Measurements from ENCODE around the gene C1GALT1. TPM values are rescaled to one million over a fixed set of nuclear protein-coding genes. Genes with fewer than 3 reads are reported as not detected.
A peak's percentile ranks its signal among the peaks of the same experiment; 100 is the strongest.

C1GALT1 gene
- total and polyA plus RNA-seq, 9 of the 15 experiments (the other 6 are each of a cell fraction or from before 2014, with no cell fraction given) = 5.0 to 33.2 (median 24.1) TPM

DNA sequence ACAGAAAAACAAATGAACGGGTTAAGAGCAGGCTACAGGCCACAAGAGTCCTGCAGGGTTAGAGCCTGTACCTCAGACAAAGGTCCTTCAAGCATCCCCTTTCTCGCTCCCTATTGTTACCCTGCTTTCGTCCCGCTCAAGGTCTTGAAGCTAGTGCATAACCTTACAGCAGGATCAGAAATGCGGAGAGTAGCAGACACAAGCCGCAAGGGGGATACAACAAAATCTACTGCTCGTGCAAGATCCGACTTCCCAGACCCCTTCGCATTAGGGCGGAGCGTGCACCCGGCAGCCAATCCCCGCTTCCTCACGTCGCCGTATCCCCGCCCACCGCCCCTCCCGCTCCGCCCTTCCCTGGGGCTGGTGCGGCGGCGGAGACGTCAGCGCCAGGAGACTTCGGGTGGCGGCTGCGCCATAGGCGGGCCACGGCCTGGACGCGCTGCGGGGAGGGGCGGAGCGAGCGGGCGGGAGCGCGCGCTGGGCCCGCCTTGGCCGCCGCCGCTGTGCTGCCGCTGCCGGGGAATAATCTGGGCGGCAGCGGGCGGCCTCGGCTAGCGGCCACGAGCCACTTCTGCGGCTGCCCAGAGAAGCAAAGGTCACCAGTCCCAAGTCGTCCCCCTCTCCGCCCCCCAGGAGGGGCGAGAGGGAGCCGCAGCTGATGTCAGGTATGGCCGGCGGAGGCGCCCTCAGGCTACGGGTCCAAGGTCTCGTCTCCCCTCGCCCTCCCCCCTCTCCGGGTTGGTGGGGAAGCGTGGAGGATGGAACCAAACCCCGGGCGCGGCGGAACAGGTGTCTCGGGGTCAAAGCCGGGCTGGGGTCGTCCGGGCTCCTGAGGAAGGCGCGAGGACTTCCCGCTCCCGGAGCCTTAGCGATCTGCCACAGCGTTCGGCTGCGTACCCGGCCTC is at the start of gene C1GALT1 (continued):
- TF ChIP-seq, protein P1, sequence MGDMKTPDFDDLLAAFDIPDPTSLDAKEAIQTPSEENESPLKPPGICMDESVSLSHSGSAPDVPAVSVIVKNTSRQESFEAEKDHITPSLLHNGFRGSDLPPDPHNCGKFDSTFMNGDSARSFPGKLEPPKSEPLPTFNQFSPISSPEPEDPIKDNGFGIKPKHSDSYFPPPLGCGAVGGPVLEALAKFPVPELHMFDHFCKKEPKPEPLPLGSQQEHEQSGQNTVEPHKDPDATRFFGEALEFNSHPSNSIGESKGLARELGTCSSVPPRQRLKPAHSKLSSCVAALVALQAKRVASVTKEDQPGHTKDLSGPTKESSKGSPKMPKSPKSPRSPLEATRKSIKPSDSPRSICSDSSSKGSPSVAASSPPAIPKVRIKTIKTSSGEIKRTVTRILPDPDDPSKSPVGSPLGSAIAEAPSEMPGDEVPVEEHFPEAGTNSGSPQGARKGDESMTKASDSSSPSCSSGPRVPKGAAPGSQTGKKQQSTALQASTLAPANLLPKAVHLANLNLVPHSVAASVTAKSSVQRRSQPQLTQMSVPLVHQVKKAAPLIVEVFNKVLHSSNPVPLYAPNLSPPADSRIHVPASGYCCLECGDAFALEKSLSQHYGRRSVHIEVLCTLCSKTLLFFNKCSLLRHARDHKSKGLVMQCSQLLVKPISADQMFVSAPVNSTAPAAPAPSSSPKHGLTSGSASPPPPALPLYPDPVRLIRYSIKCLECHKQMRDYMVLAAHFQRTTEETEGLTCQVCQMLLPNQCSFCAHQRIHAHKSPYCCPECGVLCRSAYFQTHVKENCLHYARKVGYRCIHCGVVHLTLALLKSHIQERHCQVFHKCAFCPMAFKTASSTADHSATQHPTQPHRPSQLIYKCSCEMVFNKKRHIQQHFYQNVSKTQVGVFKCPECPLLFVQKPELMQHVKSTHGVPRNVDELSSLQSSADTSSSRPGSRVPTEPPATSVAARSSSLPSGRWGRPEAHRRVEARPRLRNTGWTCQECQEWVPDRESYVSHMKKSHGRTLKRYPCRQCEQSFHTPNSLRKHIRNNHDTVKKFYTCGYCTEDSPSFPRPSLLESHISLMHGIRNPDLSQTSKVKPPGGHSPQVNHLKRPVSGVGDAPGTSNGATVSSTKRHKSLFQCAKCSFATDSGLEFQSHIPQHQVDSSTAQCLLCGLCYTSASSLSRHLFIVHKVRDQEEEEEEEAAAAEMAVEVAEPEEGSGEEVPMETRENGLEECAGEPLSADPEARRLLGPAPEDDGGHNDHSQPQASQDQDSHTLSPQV (IDR thresholded peaks at IDR 0.05) = no peak
- peak; percentile 74; the same call in 1 of the 2 replicates for TF ChIP-seq MTA3 (IDR thresholded peaks at IDR 0.05; ENCODE audit: borderline replicate concordance)
- peak; percentile 43 for TF ChIP-seq CCNT2 (IDR thresholded peaks at IDR 0.05; ENCODE audit: borderline replicate concordance, extremely low read depth, insufficient read length, low read depth, low read length)
- TF ChIP-seq ZNF263 (CRISPR knock-in tag; IDR thresholded peaks at IDR 0.05; ENCODE audit: borderline replicate concordance) = peak; percentile 41; the same call in 1 of the 2 replicates
- TF ChIP-seq KAT8 (IDR thresholded peaks at IDR 0.05; ENCODE audit: low read depth) = no peak
- TF ChIP-seq RFX7 (CRISPR knock-in tag; IDR thresholded peaks at IDR 0.05) = no peak
- 0 out of 2 replicates have a peak, but pooled peaks have one; percentile 18 for TF ChIP-seq TOE1 (IDR thresholded peaks at IDR 0.05; ENCODE audit: borderline replicate concordance)
- no peak for TF ChIP-seq TOE1 (CRISPR knock-in tag; IDR thresholded peaks at IDR 0.05; ENCODE audit: borderline replicate concordance, low read depth)
- TF ChIP-seq, protein P2, sequence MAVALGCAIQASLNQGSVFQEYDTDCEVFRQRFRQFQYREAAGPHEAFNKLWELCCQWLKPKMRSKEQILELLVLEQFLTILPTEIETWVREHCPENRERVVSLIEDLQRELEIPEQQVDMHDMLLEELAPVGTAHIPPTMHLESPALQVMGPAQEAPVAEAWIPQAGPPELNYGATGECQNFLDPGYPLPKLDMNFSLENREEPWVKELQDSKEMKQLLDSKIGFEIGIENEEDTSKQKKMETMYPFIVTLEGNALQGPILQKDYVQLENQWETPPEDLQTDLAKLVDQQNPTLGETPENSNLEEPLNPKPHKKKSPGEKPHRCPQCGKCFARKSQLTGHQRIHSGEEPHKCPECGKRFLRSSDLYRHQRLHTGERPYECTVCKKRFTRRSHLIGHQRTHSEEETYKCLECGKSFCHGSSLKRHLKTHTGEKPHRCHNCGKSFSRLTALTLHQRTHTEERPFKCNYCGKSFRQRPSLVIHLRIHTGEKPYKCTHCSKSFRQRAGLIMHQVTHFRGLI (CRISPR knock-in tag; IDR thresholded peaks at IDR 0.05) = no peak
- TF ChIP-seq RBM39 (optimal IDR thresholded peaks at IDR 0.05; ENCODE audit: low read depth, low read length) = no peak
- TF ChIP-seq TEAD1 (CRISPR knock-in tag; IDR thresholded peaks at IDR 0.05) = 0 out of 4 replicates have a peak, but pooled peaks of 1 of the 2 experiments have one; percentile 32
- TF ChIP-seq, protein P3, sequence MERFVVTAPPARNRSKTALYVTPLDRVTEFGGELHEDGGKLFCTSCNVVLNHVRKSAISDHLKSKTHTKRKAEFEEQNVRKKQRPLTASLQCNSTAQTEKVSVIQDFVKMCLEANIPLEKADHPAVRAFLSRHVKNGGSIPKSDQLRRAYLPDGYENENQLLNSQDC (CRISPR knock-in tag; IDR thresholded peaks at IDR 0.05) = no peak; the same call in 1 of the 2 replicates
- 0 out of 2 replicates have a peak, but pooled peaks have one; percentile 51 for TF ChIP-seq ILF3 (IDR thresholded peaks at IDR 0.05; ENCODE audit: borderline replicate concordance)
- TF ChIP-seq, protein P4, sequence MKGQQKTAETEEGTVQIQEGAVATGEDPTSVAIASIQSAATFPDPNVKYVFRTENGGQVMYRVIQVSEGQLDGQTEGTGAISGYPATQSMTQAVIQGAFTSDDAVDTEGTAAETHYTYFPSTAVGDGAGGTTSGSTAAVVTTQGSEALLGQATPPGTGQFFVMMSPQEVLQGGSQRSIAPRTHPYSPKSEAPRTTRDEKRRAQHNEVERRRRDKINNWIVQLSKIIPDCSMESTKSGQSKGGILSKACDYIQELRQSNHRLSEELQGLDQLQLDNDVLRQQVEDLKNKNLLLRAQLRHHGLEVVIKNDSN (CRISPR knock-in tag; IDR thresholded peaks at IDR 0.05) = peak; percentile 53; the same call in 1 of the 2 replicates
- TF ChIP-seq CCAR2 (IDR thresholded peaks at IDR 0.05; ENCODE audit: low read depth, low read length) = no peak
- no peak for TF ChIP-seq ZNF239 (CRISPR knock-in tag; IDR thresholded peaks at IDR 0.05)

Data from K562 (cell line).